T-helper 1 cell (primary cell): Measurements from ENCODE around the gene ERGIC1.

Source experiments
- DNase-seq, 5 donors: peaks; one replicate each; pipeline ENCODE4 v3.0.0-alpha.2; 2012 to 2020

Gene ERGIC1

DNA sequence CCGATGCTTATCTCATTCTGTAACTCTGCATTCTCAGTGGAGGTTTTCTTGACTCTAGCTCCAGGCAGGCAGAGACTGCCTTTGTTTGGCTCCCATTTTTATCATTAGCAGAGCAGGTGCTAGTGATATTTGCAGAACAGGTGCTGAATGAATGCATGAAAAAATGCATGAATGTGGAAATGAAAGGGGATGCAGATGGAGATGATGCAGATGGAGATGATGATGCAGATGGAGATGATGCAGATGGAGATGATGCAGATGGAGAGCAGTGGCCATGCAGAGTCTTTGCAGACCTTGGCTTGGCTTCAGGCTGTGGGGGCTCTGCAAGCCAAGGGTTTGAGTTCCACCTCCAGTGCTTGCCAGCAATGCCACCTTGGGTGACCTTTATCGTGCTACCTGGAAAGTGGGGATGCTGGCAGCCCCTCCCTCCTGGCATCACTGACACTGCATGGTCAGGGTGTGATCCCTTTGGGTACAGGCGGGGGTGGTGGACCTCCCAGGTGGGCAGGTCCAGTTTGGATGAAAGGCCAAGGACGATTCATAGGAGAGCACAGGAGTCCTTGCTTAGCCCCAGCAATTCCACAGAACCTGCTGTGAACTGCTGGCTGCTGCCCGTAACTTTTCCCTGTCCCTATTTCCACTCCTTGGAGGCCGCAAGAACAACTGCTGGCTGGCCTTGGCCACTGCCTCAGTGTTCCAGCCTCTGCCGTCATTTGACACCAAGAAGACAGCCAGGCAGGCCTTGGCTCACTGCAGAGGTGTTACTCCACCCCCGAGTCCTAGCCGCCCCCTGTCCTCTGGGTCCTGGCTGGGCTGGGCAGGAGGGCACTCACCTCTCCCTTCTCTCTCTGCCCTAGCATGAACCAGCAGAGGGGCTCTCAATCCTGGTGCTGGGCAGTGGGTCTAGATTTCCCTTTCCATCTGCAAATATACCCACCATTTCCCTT is 33.0 kb downstream of the ERGIC1 start:
- no peak for DNase-seq

DNA sequence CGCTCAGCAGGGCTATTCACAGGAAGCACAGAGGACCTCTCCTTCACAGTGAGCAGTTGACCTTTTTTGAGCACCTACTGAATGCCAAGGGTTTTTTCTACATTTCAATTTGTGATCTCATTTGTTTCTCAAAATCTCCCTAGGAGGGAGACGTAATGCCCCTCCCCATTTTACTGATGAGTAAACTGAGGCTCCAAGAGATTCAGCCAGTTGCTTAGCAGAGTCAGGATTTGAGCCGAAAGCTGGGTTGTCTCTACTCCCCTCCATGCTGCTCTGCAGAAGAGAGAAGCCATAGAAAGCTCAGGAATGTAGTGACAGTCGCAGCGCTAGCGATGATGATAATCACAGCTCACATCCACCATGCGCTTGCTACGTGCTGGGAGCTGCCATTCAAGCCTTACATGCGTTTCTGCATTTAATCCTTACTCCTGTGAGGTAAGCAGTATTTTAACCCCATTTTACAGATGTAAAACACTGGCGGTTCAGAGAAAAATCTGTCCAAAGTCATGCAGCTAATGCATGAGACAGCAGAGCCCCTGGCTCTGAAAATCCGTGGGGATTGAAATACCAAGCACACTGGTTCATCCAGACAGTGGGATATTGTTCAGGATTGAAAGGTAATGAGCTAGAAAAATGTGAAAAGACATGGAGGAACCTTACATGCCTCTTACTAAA is 33.8 kb downstream of the ERGIC1 start:
- DNase-seq: no peak

DNA sequence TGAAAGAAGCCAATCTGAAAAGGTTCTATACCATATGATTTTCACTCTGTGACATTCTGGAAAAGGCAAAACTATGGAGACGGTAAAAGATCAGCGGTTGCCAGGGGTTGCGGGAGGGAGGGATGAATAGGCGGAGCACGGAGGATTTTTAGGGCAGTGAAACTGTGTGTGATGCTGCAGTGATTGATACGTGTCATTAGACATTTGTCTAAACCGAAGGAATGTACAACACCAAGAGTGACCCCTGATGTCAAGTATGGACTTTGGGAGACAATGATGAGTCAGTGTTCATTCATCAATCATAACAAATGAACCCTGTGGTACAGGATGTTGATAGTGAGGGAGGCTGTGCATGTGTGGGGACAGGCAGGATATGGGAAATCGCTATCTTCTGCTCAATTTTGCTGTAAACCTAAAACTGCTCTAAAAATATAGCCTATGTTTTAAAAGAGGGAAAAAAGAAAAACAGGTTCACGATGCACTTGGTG is 34.4 kb downstream of the ERGIC1 start:
- DNase-seq: no peak

DNA sequence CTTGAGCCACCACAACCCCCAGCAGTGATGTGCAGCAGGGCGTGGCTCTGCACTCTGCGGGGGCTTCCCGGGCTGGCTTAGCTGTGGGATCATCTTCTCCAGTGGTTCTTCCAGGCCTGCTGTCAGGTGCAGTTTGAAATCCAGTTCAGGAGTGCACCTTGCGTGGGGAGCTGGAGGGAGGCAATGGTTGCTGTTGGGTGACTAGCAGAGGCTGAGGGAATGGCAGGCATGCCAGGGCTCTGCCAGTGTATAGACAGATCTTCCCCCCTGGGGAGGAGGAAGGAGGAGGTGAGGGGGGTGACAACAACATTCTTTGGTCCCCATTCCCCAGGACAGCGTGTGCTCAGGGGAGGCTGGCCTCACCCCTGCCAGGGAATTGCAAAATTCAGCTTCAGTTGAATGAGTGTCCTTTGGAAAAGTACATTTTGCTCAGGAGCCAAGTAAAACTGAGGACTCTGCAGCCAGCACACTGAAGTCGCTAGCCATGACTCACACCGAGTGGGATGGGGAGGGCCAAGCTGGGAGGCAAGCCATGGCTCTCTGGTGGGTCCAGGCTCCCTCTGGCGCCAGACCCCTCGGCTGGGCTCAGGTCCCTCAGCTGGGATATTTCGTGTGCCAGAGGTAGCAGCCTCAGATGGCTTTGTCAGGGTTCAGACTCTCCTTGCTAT is 35.0 kb downstream of the ERGIC1 start:
- DNase-seq: no peak

DNA sequence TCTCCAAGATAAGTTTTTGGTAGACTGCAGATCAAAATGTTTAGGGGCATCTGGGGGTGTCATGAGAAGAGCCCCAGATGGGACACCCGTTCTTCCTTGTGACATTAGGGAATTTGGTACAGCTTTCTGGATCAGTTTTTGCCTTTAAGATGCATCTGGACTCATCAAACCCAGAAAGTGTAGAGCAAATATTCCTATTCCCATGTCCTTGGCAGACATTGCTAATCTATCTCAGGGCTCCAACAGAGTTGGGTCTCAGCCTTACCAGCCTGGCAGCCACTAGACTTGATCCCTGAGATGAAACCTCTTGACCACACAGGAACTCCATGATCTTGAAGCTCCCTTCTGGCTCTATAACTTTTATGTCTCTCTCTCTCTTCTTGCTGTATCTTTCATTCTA is 35.6 kb downstream of the ERGIC1 start:
- DNase-seq: no peak

DNA sequence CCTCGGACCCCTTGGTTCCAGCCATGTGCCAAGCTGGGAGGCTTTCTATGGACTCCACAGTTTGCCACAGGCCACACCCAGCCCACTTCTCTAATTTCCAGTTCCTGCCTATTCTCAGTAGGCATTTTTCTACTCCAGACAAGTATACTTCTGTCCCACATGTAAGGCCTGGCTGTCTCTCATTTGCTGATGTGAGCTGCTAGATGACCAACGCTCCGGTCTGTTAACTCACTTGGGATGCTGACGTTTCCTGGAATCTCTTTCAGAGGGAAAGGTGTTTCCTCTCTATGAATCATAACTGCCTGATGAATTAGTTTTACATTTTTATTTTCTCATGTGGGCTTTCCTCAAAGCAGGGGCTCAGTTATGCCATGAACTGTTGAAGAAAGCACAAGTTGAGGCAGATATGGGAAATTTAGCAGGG is 36.3 kb downstream of the ERGIC1 start:
- DNase-seq: no peak

DNA sequence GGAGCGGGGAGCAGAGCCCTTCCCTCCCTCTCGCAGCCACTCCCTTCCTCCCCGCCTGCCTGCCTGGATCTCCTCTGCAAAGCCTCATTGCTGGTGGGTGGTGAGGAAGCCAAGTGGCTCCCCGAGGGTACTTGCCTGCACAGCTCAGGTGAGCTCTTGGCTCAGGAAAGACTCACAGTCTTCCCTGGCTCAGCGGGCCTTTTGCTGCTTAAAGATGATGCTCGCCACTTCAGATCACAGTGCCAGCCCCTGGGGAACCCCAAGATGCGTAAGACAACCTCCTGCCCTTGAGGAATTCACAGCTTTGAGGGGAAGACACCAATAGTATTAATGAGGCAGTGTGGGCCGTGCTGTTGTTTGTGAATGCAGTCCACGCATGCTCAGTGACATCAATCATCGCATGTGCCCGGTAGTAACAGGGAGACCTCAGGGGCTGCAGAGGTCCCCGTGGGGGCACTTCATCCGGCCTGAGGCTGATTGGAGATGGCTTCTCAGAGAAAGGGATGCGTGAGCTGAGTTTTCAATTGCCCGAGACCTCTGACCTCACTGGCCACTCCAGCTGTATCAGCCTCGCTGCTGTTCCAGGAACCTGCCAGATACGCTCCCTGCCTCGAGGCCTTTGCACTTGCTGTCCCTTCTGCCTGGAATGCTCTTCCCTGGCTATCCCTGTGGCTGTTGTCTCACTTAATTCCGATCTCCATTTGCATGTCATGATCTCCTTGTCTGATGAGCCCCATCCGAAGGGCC is 36.8 kb downstream of the ERGIC1 start:
- no peak for DNase-seq

DNA sequence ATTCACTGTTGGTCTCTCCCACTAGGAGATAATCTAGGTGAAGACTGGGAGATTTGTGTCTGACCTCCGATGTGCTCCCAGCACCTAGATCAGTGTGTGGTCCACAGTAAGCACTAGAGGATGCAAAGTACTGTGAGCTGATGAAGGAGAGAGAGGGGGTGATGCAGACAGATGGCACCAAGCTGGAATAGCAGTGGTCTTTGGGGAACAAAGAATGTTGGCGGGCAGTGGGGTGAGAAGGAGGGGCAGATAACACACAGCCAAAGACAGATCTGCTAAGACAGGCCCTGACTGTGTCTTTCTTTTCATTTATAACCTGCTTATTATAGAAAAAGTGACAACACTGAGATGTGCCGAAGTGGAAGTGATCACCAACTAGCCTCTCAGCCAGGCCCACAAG is 37.5 kb downstream of the ERGIC1 start:
- DNase-seq: no peak

DNA sequence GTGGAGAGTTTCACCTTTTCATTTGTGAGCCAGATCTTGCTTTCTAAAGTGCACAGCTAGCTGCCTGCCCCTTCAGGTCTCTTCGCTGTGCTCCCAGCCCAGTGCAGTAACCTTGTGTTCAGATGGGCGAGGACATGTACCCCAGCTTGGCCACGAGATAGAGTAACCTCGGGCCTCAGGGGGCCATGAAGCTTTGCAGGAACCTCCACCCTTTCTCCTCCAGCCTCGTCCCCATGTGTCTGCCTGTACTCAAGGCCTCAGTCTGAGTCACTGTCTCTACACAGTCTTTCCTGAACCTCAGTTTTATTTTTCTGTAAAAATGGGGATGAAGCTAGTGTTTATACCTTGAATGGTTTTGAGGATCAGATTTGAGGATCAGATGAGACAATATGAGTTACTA is 37.9 kb downstream of the ERGIC1 start:
- DNase-seq: no peak

DNA sequence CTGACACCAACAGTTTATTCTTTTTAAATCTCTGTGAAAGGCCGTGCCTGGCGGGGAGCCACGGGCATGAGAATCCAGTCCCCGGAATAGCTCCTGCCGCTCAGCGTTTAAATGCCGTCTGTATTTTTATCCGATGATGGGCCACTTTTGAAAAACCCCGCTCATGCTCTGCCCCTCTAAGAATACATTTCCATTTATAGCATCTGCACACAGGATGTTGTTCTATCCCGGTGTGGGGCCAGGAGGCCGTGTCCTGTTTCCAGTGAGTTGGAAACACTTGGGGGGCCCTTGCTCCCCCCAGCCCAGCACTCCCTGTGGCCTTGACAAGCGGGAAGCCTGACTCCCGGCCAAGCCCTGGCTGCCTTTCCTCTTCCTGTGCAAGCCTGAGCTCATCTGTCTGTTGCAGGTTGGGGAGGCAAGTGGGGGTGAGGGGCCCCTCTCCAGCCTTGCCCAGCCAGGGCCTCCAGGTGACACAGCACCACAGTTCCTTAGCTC is 39.0 kb downstream of the ERGIC1 start:
- no peak for DNase-seq

DNA sequence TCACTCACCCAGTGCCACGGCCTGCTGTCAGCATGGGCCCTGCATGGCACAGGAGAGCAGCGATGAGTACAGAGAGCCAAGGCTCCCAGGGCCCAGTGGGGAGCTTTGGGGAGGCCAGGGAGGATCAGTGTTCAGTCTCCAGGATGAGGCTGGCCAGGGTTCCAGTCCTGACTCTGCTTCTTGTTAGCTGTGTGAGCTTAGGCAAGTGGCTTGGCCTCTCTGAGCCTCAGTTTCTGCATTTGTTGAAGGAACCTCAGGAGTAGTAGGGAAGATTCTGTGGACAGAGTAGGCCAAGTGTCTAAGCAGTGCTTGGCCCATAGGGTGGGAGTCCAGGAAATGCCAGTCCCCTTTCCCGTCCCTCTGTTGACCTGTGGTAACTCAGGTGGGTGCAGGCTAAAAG is 39.5 kb downstream of the ERGIC1 start:
- no peak for DNase-seq

DNA sequence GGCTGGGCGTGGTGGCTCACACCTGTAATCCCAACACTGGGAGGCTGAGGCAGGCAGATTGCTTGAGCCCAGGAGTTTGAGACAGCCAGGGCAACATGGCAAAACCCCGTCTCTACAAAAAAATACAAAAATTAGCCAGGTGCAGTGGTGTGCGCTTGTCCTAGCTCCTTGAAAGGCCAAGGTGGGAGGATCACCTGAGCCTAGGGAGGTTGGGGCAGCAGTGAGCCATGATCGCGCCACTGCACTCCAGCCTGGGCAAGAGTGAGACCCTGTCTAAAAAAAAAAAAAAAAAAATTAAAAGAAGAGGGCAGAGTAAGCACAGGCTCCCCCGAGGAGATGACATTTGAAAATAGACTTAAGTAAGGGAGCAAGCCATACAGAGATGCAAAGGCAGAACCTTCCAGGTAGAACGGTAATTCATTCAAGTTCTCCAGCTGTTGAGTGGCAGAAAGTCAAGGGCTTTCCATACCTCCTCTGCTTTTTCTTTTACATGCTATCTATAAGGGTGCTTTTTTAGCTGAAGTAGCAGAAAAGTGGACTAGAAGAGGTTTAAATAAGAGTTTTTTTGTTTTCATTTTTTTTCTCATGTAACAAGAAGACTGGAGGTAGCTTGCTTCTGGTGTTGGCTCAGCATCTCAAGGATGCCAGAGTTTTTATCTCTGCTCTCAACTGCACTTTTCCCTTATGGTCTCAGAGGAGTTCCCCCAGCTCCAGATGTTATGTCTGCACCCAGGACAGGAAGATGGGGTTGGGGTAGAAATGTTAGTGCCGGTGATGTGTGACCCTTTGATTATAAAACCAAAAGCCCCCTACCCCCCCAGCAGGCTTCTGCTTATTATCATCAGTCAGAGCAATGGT is 40.8 kb downstream of the ERGIC1 start:
- no peak for DNase-seq

DNA sequence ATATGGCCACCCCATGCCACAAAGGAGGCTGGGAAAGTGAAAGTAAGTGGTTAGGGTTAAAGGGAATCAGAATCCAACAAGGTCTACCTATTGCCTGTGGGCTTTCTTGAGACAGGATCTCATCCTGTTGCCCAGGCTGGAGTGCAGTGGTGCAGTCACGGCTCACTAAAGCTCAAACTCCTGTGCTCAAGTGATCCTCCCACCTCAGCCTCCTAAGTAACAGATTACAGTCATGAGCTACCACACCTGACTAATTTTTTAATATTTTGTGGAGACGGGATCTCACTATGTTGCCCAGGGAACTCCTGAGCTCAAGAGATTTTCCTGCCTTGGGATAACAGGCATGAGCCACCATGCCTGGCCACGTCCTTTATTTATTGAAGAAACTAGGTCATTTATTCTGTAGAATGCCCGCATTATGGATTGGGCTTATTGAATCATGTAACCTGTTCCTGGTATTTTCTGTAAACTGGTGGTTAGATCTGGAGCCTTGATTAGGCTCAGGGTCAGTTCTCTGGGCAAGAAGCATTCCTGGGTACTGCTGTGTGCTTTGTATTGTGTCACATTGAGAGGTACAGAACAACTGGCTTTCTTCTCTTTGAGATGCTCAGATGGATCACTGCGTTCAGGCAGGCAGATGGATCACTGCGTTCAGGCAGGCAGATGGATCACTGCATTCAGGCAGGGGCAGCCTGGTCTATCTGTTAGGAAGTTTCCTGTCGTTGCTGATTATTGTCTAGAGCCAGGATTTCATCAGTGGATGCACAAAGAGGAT is 41.6 kb downstream of the ERGIC1 start:
- DNase-seq: no peak

DNA sequence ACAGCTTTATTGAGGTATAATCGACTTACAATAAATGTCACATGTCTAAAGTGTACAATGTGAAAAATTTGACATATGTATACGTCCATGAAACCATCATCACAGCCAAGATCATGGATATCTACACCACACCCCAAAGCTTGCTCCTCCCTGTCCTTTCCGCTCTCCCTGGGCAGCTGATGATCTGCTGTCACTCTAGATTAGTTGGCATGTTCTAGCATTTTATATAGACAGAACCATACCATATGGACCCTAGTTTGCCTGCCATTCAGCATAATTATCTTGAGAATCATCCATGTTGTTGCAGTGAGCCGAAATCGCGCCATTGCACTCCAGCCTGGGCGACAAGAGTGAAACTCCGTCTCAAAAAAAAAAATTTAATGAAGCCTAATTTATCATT is 42.5 kb downstream of the ERGIC1 start:
- DNase-seq: no peak

DNA sequence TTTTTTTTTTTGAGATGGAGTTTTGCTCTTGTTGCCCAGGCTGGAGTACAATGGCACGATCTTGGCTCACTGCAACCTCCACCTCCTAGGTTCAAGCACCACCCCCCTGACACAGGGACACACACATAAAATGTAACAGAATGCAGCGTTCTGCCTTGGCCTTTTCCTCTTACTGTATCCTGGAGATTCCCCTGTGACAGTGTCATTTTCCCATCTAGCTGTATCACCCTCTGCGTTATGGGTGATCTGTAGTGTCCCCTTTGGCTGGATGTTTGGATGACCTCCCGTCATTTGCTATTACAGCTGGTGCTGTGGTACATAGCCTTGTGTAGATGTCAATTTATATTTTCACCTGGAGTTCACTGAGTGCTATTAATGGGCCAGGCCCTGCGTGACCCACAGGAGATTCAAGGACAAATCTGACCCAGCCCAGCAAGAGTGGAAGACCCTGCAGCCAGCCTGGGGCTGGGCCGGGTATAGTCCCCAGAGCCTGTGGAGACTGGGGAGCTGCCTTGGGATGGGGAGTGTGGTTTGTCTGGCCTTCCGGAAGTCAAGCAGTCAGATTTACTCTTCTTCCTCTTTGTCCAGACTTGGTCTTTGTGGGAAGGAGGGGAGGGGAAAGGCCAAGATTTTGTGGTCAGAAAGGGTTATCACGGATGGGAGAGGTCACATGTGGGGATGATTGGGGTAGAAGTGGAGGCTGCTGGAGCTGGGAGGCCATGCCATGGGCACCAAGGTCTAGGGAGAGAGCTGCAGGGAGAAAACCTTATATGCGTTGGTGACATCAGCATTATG is 43.6 kb downstream of the ERGIC1 start:
- no peak for DNase-seq

DNA sequence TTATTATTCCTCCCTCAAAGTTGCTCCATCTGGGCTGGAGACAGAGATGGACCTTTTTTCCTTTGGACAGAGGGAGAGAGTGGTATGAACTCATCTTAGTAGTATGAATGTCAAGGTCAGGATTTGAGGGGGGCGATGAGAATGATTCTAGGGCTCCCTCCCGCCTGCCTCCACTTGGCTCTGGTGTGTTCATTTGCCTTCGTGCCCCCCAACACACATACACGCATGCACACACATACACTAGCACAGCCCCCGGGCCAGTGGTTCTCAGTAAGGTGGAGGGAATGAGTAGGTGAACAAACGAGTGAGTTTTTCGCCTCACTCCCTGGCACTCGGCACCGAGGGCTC is 44.5 kb downstream of the ERGIC1 start:
- no peak for DNase-seq

DNA sequence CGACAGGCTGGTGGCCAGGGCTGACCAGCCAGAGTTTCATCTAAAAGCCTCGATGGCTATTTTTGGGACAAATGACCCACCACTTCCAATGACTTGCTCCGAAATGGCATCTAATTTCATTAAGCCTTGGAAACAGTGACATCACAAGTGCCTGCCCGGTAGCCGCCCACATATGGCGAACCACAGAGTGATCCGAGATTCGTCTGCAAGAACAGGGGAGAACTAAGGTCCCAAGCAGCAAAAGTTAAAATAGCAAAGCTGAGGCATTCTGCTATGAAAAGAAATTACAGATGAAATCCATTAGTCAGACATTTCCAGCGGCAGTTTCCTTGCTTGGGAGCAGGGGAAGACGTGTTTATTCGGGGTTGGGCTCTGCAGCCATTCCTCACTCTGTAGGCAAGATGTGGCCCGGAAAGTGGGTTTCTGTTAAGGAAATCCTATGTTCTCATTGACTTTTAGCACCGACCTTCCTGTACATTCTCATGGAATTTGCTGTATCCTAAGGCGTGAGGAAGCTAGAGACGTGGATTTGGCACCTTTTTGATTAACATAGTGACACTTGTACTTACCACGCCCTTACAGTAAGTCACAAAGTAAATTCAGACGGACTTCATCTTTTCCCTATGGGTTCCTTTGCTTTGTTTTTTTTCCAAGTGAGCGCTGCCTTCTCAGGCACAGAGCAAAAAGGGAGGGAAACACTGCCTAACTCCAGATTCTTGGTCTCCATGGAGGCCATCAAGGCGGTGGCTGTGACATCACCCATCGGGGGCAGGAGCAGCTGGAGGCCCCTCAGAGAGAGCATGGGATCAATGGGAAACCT is 45.1 kb downstream of the ERGIC1 start:
- no peak for DNase-seq

DNA sequence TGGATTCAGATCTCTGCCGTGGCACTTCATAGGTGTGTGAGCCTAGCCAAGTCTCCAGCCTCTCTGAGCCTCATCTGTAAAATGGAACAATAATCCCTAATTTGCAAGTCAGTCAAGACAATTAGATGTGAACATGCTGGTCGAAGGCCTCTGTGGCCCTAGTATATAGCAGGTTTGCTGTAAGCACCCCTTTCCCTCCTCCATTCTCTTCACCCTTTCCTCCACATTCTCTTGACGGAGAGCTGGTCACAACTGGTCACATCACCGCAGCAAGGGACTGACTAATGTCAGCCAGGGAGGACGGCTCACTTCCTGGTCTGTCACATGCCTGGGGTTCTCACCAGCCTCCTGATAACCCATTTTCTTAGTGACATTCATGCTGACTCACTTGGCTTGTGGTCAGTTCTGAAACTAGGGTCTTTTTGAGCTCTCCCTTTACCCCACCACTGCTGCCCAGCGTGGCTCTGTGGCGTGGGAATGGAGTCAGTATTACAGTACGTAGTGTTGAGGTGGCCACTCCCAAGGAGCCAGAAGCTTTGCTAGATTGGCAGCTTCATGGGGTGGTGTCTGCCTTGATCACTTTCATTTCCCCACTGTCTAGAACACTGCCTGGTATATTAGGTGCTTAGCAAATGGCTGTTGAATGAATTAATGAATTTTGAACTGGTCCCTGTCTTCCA is 47.8 kb downstream of the ERGIC1 start:
- no peak for DNase-seq
